Retinal pigment epithelial cell (primary cell): ENCODE results near the gene MFGE8.

Source experiments
- DNase-seq: peaks from one replicate; pipeline ENCODE4 v3.0.0-alpha.2; 2010; ENCODE audit warnings: low read depth
- H3K4me3 ChIP-seq: 2 replicates; pipeline ENCODE4 v1.5.1; 2011; ENCODE audit warnings: mild to moderate bottlenecking, low read length, control low read depth, moderate library complexity
- CTCF ChIP-seq: conservative IDR thresholded peaks from 2 replicates; pipeline ENCODE4 v1.5.1; 2011; ENCODE audit warnings: low read depth, low read length, control low read depth, inconsistent platforms

Gene MFGE8

GRCh38 chr15:88896333-88897033 is 16.7 kb downstream of the MFGE8 start:
- H3K4me3 ChIP-seq: no peak overlapping the region
- TF ChIP-seq CTCF: no peak
- DNase-seq: no peak

- DNase-seq: no peak
- H3K4me3 ChIP-seq: peak within 1 kb of the TSS; percentile 49
- TF ChIP-seq CTCF: no peak
Observed at GRCh38 chr15:88894819-88895767, 18.1 kb downstream of the MFGE8 start, which contains the start of gene HAPLN3. Gene HAPLN3 (minus strand): TSS chr15:88895544. CDS start chr15:88887298, 8,246 bp downstream.

GRCh38 chr15:88894348-88894818 is 18.8 kb downstream of the MFGE8 start:
- no peak for DNase-seq
- TF ChIP-seq CTCF: peak; percentile 88
- H3K4me3 ChIP-seq: peak overlapping the region; percentile 49

- TF ChIP-seq CTCF: no peak
- no peak overlapping the region for H3K4me3 ChIP-seq
- no peak for DNase-seq
Observed at GRCh38 chr15:88891540-88892254, 21.5 kb downstream of the MFGE8 start.

GRCh38 chr15:88890495-88890894 is 22.7 kb downstream of the MFGE8 start:
- H3K4me3 ChIP-seq: no peak overlapping the region
- no peak for TF ChIP-seq CTCF
- DNase-seq: no peak

- no peak for DNase-seq
- TF ChIP-seq CTCF: no peak
- H3K4me3 ChIP-seq: no peak overlapping the region
Observed at GRCh38 chr15:88888719-88889118, 24.5 kb downstream of the MFGE8 start.
